Purkinje cell (primary cell): Measurements from ENCODE around the gene CLEC20A. TPM values are rescaled to one million over a fixed set of nuclear protein-coding genes. Genes with fewer than 3 reads are reported as not detected.

ENCODE experiments used
- polyA plus RNA-seq: library from polyadenylated mRNA; unstranded; fragments of >200 nt; fragmentation: Nextera tagmentation; gene quantifications from 2 replicates; pipeline ENCODE4 v1.2.1, GENCODE V29; 2014

The CLEC20A gene
- polyA plus RNA-seq: 0.79 TPM in 1 of 2 replicates, not detected in the other

GRCh38 chr1:178496410-178497135 lies at the start of gene CLEC20A:
Gene CLEC20A, minus strand, starts transcription at chr1:178496964. Its CDS starts 25 bp downstream, at chr1:178496939.

GRCh38 chr1:178512566-178513277 lies 16.0 kb upstream of the CLEC20A start, which contains the start of gene TEX35:
Gene TEX35, plus strand, starts transcription at chr1:178513109. Its CDS starts 80 bp downstream, at chr1:178513189.

Other genes with a start within 250 kb of the CLEC20A start
- 0.38 TPM in 1 of 2 replicates, not detected in the other for gene TEX35, start 16.1 kb upstream of the CLEC20A start, polyA plus RNA-seq
- 6.1 TPM in 2 replicates for gene RALGPS2, start 228.3 kb upstream of the CLEC20A start, polyA plus RNA-seq